EH (cell line): ENCODE results near the gene EIF4A3.
"Not testable (repeated sequence)": the region's sequence is repeated elsewhere in the genome, so short reads cannot be mapped to it uniquely, and the experiment has no call there.

Experiments
- DNase-seq: peaks from one replicate; pipeline ENCODE4 v3.0.0-alpha.2; 2015; ENCODE audit warnings: low read depth

Gene EIF4A3

GRCh38 chr17:80099291-80100034 is 47.5 kb downstream of the EIF4A3 start:
- no peak for DNase-seq

DNA sequence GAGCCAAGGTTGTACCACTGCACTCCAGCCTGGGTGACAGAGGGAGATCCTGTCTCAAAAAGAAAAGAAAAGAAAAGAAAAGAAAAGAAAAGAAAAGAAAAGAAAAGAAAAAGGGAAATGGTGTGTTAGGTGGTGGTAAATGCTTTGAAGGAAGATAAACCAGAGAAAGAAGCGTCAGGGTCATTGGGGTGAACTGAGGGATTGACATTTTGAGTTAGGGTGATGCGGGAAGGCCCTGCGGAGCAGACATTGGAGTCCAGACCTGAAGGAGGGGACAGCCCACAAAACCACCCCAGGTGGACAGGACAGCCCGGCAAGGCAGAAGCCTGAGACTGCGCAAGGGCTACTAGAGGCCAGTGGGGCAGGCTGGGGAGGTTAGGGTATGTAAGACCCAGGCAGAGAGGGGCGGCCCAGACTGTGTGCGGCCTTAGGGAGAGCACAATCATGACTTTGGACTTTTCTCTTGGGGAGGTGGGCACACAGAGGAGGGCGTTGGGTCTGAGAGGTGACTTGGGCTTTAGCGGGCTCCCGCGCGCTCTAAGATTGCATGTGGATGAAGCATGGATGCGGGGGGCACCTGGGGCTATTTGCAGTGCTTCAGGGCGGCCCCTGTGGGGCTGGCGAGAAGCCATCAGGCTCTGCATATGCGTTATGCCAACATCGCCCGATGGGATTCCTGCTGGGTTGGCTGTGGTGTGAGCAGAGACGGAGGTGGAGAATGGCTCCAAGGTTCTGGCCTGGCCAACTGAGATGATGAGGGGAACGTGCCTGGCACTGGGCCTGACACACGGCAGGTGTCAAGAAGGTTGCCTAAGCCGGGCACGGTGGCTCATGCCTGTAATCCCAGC is 48.9 kb downstream of the EIF4A3 start:
- no peak for DNase-seq

- DNase-seq: no peak
Measured at GRCh38 chr17:80097127-80097621, 49.8 kb downstream of the EIF4A3 start.

DNA sequence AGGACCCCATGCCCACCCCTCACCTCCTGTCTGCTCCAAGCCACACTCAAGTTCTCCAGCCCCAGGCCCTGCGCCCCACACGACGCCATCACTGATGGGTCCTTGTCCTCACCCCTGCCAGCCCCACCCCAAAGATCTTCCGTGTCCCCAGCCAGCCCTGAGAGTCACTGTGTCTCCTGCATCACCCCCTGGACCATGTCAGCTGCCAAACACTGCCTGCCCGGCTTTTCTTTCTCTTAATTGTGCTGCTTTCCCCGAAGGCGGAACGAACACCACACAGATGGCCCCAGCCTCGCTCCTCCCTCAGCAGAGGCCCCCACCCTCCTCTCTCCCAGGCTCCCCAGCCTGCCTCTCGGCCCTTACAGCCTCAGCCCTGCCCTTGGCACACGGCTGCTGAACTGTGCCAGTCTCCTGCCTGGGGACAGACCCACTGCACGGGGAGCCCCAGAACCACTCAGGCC is 50.3 kb downstream of the EIF4A3 start:
- DNase-seq: no peak

DNA sequence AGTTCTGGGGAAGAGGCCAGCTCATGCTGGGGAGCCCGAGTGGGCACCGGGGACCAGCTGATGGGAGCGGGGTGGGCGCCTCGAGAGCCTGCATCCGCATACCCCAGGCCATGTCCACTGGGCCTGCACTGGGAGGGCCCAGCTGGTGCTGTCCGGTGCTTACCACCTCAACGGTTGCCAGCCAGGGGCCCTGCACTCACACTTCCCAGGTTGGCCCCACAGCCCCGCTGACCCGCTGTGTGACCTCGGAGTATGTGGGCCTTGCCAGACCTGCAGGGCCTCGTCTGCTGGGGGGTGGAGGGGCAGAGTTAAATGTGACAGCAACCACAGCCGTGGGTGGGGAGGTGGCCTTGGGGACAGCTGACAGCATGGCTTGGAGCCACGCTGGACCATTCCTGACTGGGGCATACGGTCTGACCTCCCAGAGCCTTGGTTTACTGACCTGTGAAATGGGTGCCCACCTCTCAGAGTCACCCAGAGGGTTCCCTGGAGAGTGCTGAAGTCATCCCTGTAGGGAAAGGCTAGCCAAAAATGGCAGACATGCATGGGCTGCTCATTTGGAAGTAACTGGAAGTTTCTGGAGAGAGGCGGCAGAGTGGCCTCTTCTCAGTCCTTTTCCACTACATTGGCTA is 51.0 kb downstream of the EIF4A3 start:
- no peak for DNase-seq

GRCh38 chr17:80095038-80095843 is 51.7 kb downstream of the EIF4A3 start:
- no peak for DNase-seq

GRCh38 chr17:80092959-80093358 is 54.0 kb downstream of the EIF4A3 start:
- DNase-seq: no peak

- DNase-seq: no peak
Measured at GRCh38 chr17:80091376-80091775, 55.6 kb downstream of the EIF4A3 start.

DNA sequence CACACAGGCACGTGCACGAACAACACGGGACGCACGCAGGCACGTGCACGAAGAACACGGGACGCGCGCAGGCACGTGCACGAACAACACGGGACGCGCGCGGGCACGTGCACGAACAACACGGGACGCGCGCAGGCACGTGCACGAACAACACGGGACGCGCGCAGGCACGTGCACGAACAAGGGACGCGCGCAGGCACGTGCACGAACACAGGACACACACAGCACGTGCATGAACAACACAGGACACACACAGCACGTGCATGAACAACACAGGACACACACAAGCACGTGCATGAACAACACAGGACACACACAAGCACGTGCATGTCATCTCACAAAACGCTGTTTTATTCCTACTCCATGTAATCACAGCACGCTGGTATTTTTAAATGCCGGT is 56.8 kb downstream of the EIF4A3 start:
- not testable (repeated sequence) for DNase-seq

GRCh38 chr17:80089762-80090161 is 57.2 kb downstream of the EIF4A3 start:
- DNase-seq: no peak

DNA sequence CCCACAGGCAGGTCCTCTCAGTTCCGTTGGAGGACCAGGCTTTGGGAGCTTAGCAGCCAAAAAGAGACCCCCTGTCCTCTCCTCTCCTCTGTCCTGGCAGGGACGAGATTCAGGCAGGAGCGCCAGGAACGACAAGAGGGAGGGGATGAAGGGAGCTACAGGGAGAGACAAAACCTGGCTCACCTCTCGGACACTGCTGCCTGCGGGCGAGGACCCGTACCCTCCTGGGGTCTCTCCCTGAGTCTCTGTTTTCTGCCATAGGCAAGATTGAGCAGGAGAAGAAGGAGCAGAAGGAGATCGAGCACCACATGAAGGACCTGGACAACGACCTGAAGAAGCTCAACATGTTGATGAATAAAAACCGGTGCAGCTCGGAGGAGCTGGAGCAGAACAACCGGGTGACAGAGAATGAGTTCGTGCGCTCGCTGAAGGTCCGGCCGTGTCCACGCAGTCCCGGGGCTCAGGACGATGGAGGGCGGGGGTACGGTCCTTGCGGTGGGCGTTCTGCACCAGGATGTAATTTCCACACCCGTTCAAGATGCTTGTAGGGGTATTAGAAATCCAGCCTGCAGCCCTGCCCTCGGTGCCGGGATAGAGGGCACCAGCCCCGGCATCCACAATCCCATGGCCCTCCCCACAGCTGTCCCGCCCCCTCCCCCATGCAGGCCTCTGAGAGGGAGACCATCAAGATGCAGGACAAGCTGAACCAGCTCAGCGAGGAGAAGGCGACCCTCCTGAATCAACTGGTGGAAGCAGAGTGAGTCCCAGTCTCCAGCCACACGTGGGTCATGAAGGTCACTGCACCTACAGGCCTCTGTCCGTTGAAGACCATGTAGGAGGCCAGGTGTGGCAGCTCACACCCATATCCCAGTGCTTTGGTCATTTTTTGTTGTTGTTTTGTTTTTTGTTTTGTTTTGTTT is 59.3 kb downstream of the EIF4A3 start:
- no peak for DNase-seq

GRCh38 chr17:80086616-80087015 is 60.3 kb downstream of the EIF4A3 start:
- DNase-seq: no peak

- no peak for DNase-seq
Measured at GRCh38 chr17:80086081-80086480, 60.8 kb downstream of the EIF4A3 start.

GRCh38 chr17:80084773-80085172 is 62.2 kb downstream of the EIF4A3 start:
- no peak for DNase-seq
